HG03354 (cell line): ENCODE results near the gene ARMCX2.

Source experiments
- ATAC-seq: cut with Tn5 transposase; IDR thresholded peaks from one replicate; pipeline ENCODE4 v1.9.1; 2021; ENCODE audit warnings: mild to moderate bottlenecking; ENCODE audit not compliant: unreplicated experiment, poor library complexity, severe bottlenecking

ARMCX2 gene

GRCh38 chrX:101605728-101606127 is 53.9 kb downstream of the ARMCX2 start:
- ATAC-seq = no peak
